IPS-15b (cell line): ENCODE data around the gene PDK2.

Experiments
- H3K27me3 ChIP-seq: one replicate; pipeline ENCODE4 v1.6.1; 2013; ENCODE audit warnings: low read length; ENCODE audit not compliant: control insufficient read depth, insufficient read depth
- H3K36me3 ChIP-seq: one replicate; pipeline ENCODE4 v1.6.1; 2013; ENCODE audit warnings: low read length; ENCODE audit not compliant: control insufficient read depth, insufficient read depth
- H3K4me1 ChIP-seq: one replicate; pipeline ENCODE4 v1.6.1; 2013; ENCODE audit warnings: mild to moderate bottlenecking, low read length; ENCODE audit not compliant: control insufficient read depth, insufficient read depth
- H3K4me3 ChIP-seq: one replicate; pipeline ENCODE4 v1.5.1; 2013; ENCODE audit warnings: low read depth, low read length
- H3K9ac ChIP-seq: one replicate; pipeline ENCODE4 v1.6.1; 2013; ENCODE audit warnings: low read depth, mild to moderate bottlenecking, low read length
- H3K9me3 ChIP-seq: one replicate; pipeline ENCODE4 v1.6.1; 2013; ENCODE audit warnings: mild to moderate bottlenecking, low read length; ENCODE audit not compliant: control insufficient read depth, insufficient read depth

Gene PDK2

GRCh38 chr17:50087246-50087911 is 7.8 kb upstream of the PDK2 start:
- Histone ChIP-seq H3K27me3 (no peaks in the 10 kb centered on the region), H3K36me3 (no peaks in the 10 kb centered on the region), H3K4me3 (no peak overlapping the region), H3K4me1 (no peaks in the 10 kb centered on the region), H3K9me3 (no peaks in the 10 kb centered on the region), H3K9ac (no peak overlapping the region)

- Histone ChIP-seq H3K9me3 (no peaks in the 10 kb centered on the region), H3K9ac (no peak overlapping the region), H3K4me3 (no peak overlapping the region), H3K36me3 (no peaks in the 10 kb centered on the region), H3K27me3 (no peaks in the 10 kb centered on the region), H3K4me1 (no peaks in the 10 kb centered on the region)
Measured at GRCh38 chr17:50087912-50088405, 7.2 kb upstream of the PDK2 start.

- Histone ChIP-seq H3K36me3 (no peaks in the 10 kb centered on the region), H3K9ac (no peak overlapping the region), H3K4me3 (no peak overlapping the region), H3K4me1 (no peaks in the 10 kb centered on the region), H3K27me3 (no peaks in the 10 kb centered on the region), H3K9me3 (no peaks in the 10 kb centered on the region)
Measured at GRCh38 chr17:50088952-50089825, 6.0 kb upstream of the PDK2 start.

- Histone ChIP-seq H3K27me3 (no peaks in the 10 kb centered on the region), H3K4me3 (no peak overlapping the region), H3K9me3 (no peaks in the 10 kb centered on the region), H3K4me1 (no peaks in the 10 kb centered on the region), H3K36me3 (no peaks in the 10 kb centered on the region), H3K9ac (no peak overlapping the region)
Measured at GRCh38 chr17:50090071-50090470, 5.1 kb upstream of the PDK2 start.

- H3K27me3 ChIP-seq = no peaks in the 10 kb centered on the region
- no peak overlapping the region for H3K4me3 ChIP-seq
- no peaks in the 10 kb centered on the region for H3K9me3 ChIP-seq
- H3K9ac ChIP-seq = no peak overlapping the region
- H3K36me3 ChIP-seq = no peaks in the 10 kb centered on the region
- no peaks in the 10 kb centered on the region for H3K4me1 ChIP-seq
Measured at GRCh38 chr17:50090971-50091917, 3.9 kb upstream of the PDK2 start.

GRCh38 chr17:50091918-50092285 is 3.2 kb upstream of the PDK2 start:
- Histone ChIP-seq H3K36me3 (no peaks in the 10 kb centered on the region), H3K9ac (no peak overlapping the region), H3K9me3 (no peaks in the 10 kb centered on the region), H3K27me3 (no peaks in the 10 kb centered on the region), H3K4me1 (no peaks in the 10 kb centered on the region), H3K4me3 (no peak overlapping the region)

- Histone ChIP-seq H3K9ac (no peak overlapping the region), H3K4me3 (no peak overlapping the region), H3K4me1 (no peaks in the 10 kb centered on the region), H3K36me3 (peaks cover 3% of the 10 kb centered on the region), H3K9me3 (no peaks in the 10 kb centered on the region), H3K27me3 (no peaks in the 10 kb centered on the region)
Measured at GRCh38 chr17:50093246-50093645, 1.9 kb upstream of the PDK2 start.

- Histone ChIP-seq H3K9me3 (no peaks in the 10 kb centered on the region), H3K4me3 (no peak overlapping the region), H3K9ac (no peak overlapping the region), H3K36me3 (peaks cover 3% of the 10 kb centered on the region), H3K4me1 (no peaks in the 10 kb centered on the region), H3K27me3 (no peaks in the 10 kb centered on the region)
Measured at GRCh38 chr17:50093807-50094206, 1.3 kb upstream of the PDK2 start.

GRCh38 chr17:50094243-50094752 is 853 bp upstream of the PDK2 start:
- H3K9me3 ChIP-seq = no peaks in the 10 kb centered on the region
- no peaks in the 10 kb centered on the region for H3K4me1 ChIP-seq
- peaks cover 3% of the 10 kb centered on the region for H3K36me3 ChIP-seq
- H3K27me3 ChIP-seq = no peaks in the 10 kb centered on the region
- H3K9ac ChIP-seq = no peak overlapping the region
- H3K4me3 ChIP-seq = peak overlapping the region; percentile 82

- H3K9me3 ChIP-seq = no peaks in the 10 kb centered on the region
- H3K9ac ChIP-seq = no peak overlapping the region
- H3K4me1 ChIP-seq = peaks cover under 1% of the 10 kb centered on the region
- peaks cover 3% of the 10 kb centered on the region for H3K36me3 ChIP-seq
- H3K27me3 ChIP-seq = no peaks in the 10 kb centered on the region
- peak overlapping the region; percentile 62 for H3K4me3 ChIP-seq
Measured at GRCh38 chr17:50095626-50096037, 481 bp downstream of the PDK2 start.

GRCh38 chr17:50096092-50096491 is 941 bp downstream of the PDK2 start:
- peaks cover 3% of the 10 kb centered on the region for H3K36me3 ChIP-seq
- H3K9ac ChIP-seq = no peak overlapping the region
- no peaks in the 10 kb centered on the region for H3K27me3 ChIP-seq
- no peaks in the 10 kb centered on the region for H3K9me3 ChIP-seq
- peaks cover 5% of the 10 kb centered on the region for H3K4me1 ChIP-seq
- H3K4me3 ChIP-seq = peak overlapping the region; percentile 62
